DOHH2 (cell line): ENCODE results near the gene ITPKB.

Experiments used
- H3F3A ChIP-seq: fragments of 200-600 bp; sonication (generic), shearing (Covaris generic); 2 replicates; pipeline ENCODE4 v1.6.0; 2016; ENCODE audit warnings: antibody characterized with exemption, mild to moderate bottlenecking; ENCODE audit not compliant: control insufficient read depth, insufficient read depth
- H3K27ac ChIP-seq: fragments of 200-600 bp; sonication (generic); 2 replicates; pipeline ENCODE4 v1.5.1; 2014; ENCODE audit warnings: low read depth, mild to moderate bottlenecking, low read length, moderate library complexity
- H3K27me3 ChIP-seq: fragments of 200-600 bp; sonication (generic); 2 replicates; pipeline ENCODE4 v1.6.1; 2014; ENCODE audit warnings: mild to moderate bottlenecking, low read length, mixed read lengths; ENCODE audit not compliant: control insufficient read depth
- H3K36me3 ChIP-seq: fragments of 200-600 bp; sonication (generic); 2 replicates; pipeline ENCODE4 v1.6.1; 2014; ENCODE audit warnings: mild to moderate bottlenecking, low read length, moderate library complexity, mixed read lengths; ENCODE audit not compliant: control insufficient read depth
- H3K4me1 ChIP-seq: fragments of 200-600 bp; sonication (generic); 2 replicates; pipeline ENCODE4 v1.6.1; 2014; ENCODE audit warnings: mild to moderate bottlenecking, low read length, mixed read lengths; ENCODE audit not compliant: control insufficient read depth
- H3K4me2 ChIP-seq: fragments of 200-600 bp; sonication (generic); 2 replicates; pipeline ENCODE4 v1.6.0; 2014; ENCODE audit warnings: mild to moderate bottlenecking, low read length, moderate library complexity
- H3K4me3 ChIP-seq: fragments of 200-600 bp; sonication (generic); 2 replicates; pipeline ENCODE4 v1.5.1; 2014; ENCODE audit warnings: mild to moderate bottlenecking, low read length, mixed read lengths
- H3K79me2 ChIP-seq: fragments of 200-600 bp; sonication (generic); 2 replicates; pipeline ENCODE4 v1.6.1; 2014; ENCODE audit warnings: mild to moderate bottlenecking, low read length, mixed read lengths; ENCODE audit not compliant: control insufficient read depth
- H3K9me2 ChIP-seq: fragments of 200-600 bp; sonication (generic); replicated peaks from 2 replicates; pipeline ENCODE4 v1.6.1; 2014; ENCODE audit warnings: mild to moderate bottlenecking, low read length, mixed read lengths; ENCODE audit not compliant: control insufficient read depth
- H3K9me3 ChIP-seq: fragments of 200-600 bp; sonication (generic); 2 replicates; pipeline ENCODE4 v1.6.1; 2014; ENCODE audit warnings: antibody characterized with exemption, low read length, mixed read lengths; ENCODE audit not compliant: control insufficient read depth, insufficient read depth
- H4K20me1 ChIP-seq: fragments of 200-600 bp; sonication (generic); 2 replicates; pipeline ENCODE4 v1.6.0; 2014; ENCODE audit warnings: low read depth, mild to moderate bottlenecking, antibody characterized with exemption, low read length, moderate library complexity; ENCODE audit not compliant: control insufficient read depth, insufficient read depth
- CTCF ChIP-seq: fragments of 200-600 bp; sonication (generic); IDR thresholded peaks from one replicate; pipeline ENCODE4 v1.5.1; 2014; ENCODE audit warnings: antibody characterized with exemption, mild to moderate bottlenecking, low read depth, low read length; ENCODE audit not compliant: poor library complexity, severe bottlenecking
- EZH2phosphoT487 ChIP-seq: fragments of 200-600 bp; sonication (generic); IDR thresholded peaks from 2 replicates; pipeline ENCODE4 v1.6.1; 2017; ENCODE audit warnings: borderline replicate concordance, mild to moderate bottlenecking, antibody characterized with exemption, low read length, moderate library complexity, mixed read lengths

Gene ITPKB

GRCh38 chr1:226754793-226755533 lies 15.9 kb upstream of the ITPKB start:
- H3K27ac ChIP-seq, result no peak overlapping the region
- TF ChIP-seq EZH2phosphoT487, result no peak
- TF ChIP-seq CTCF, result no peak
- H3K79me2 ChIP-seq, result no peaks in the 10 kb centered on the region
- H4K20me1 ChIP-seq, result no peaks in the 10 kb centered on the region
- H3K4me1 ChIP-seq, result peaks cover 9% of the 10 kb centered on the region; the same call in 1 of the 2 replicates
- H3K27me3 ChIP-seq, result no peaks in the 10 kb centered on the region
- no peaks in the 10 kb centered on the region for H3K36me3 ChIP-seq
- no peaks in the 10 kb centered on the region for H3K9me2 ChIP-seq
- H3K4me3 ChIP-seq, result no peak overlapping the region
- no peak overlapping the region for H3K4me2 ChIP-seq
- no peaks in the 10 kb centered on the region for H3F3A ChIP-seq
- no peaks in the 10 kb centered on the region for H3K9me3 ChIP-seq

DNA sequence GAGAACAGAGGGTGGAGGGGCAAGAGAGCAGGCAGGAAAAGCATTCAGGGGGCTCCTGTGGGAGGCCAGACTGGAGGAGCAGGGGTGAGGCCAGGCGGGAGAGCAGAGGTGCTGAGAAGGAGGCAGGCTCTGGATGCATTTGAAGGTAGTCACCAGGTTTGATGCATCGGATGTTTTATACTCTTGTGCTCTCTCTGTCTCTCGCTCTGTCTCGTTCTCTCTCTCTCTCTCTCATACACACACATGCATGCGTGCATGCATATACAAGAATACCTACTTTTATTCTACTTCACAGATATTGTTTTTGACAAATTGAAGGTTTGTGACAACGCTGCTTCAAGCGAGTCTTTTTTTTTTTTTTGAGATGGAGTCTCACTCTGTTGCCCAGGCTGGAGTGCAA lies 15.0 kb upstream of the ITPKB start:
- Histone ChIP-seq H3K4me1 (peaks cover 17% of the 10 kb centered on the region), H3K36me3 (no peaks in the 10 kb centered on the region), H3F3A (no peaks in the 10 kb centered on the region), H3K27me3 (no peaks in the 10 kb centered on the region), H3K9me3 (no peaks in the 10 kb centered on the region), H3K27ac (no peak overlapping the region), H3K4me2 (no peak overlapping the region), H3K4me3 (no peak overlapping the region), H3K79me2 (no peaks in the 10 kb centered on the region), H4K20me1 (no peaks in the 10 kb centered on the region), H3K9me2 (no peaks in the 10 kb centered on the region)
- TF ChIP-seq CTCF (no peak), EZH2phosphoT487 (no peak)

DNA sequence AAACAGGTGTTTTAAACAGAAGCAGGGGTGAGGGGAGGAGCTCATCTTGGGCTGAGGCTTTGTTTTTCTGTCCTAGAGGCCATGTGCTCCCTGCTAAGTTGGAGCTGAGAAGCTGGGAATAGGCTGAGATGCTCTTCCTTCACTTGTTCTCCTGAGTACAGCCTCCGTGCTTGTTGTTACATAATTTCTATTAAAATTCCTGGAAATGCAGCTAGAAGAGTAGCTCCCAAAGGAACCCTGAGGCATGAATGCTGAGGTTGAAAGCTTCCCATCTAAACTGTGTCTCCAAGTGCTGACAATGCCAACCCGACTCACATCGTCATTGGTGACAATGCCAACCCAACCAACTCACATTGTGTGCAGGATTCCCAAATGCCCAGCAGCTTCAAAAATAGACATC lies 12.6 kb upstream of the ITPKB start:
- Histone ChIP-seq H3K9me2 (no peaks in the 10 kb centered on the region), H3K27me3 (no peaks in the 10 kb centered on the region), H3K79me2 (no peaks in the 10 kb centered on the region), H3K4me1 (peaks cover 21% of the 10 kb centered on the region), H3K27ac (no peak overlapping the region), H3K36me3 (no peaks in the 10 kb centered on the region), H3K9me3 (no peaks in the 10 kb centered on the region), H3K4me3 (no peak overlapping the region), H3F3A (no peaks in the 10 kb centered on the region), H4K20me1 (no peaks in the 10 kb centered on the region), H3K4me2 (no peak overlapping the region)
- TF ChIP-seq CTCF, result no peak
- no peak for TF ChIP-seq EZH2phosphoT487
